ENCODE results near the gene ITGB2. TPM values are rescaled to one million over a fixed set of nuclear protein-coding genes. Genes with fewer than 3 reads are reported as not detected.
A peak's percentile ranks its signal among the peaks of the same experiment; 100 is the strongest.
"Not testable (repeated sequence)": the region's sequence is repeated elsewhere in the genome, so short reads cannot be mapped to it uniquely, and the experiment has no call there.

Gene ITGB2
- total RNA-seq, 4 donors from 2014 or later, result 33.2 to 110 (median 44.0) TPM

DNA sequence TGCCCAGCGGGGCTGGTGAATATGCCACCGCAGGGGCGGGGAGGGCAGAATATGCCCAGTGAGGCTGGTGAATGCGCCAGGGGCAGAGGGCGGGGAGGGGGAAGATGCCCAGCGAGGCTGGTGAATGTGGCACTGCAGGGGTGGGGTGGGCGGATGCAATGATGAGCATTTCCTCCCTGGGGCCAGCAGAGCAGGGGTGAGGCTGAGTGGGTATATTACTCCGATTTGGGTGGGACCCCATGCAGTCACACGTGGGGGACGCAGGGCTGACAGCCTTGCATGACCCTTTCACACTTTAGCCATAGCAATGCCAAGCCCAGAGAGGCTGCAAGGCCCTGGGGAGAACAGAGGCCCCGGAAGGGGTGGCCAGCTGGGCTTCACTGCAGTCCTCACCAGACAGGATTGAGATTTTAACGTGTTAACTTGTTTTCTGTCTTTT lies 9.9 kb upstream of the ITGB2 start:
- Histone ChIP-seq H3K36me3 (no peaks in the 10 kb centered on the region), H3K27me3 (peaks cover 4 to 87% (median 25%) of the 10 kb centered on the region in 4 donors), H3K4me1 (peaks cover 24 to 58% (median 45%) of the 10 kb centered on the region in 4 donors), H3K27ac (replicated peaks in 1 of 4) (peak overlapping the region in 2 of 4 donors; percentile 7 to 28), H3K9me3 (no peaks in the 10 kb centered on the region), H3K4me3 (no peak overlapping the region)
- TF ChIP-seq POLR2A (IDR thresholded peaks at IDR 0.05; ENCODE audit: low read depth) (no peak), POLR2AphosphoS5 (IDR thresholded peaks at IDR 0.05) (no peak), EP300 (IDR thresholded peaks at IDR 0.05) (no peak)
- TF ChIP-seq, protein P1, sequence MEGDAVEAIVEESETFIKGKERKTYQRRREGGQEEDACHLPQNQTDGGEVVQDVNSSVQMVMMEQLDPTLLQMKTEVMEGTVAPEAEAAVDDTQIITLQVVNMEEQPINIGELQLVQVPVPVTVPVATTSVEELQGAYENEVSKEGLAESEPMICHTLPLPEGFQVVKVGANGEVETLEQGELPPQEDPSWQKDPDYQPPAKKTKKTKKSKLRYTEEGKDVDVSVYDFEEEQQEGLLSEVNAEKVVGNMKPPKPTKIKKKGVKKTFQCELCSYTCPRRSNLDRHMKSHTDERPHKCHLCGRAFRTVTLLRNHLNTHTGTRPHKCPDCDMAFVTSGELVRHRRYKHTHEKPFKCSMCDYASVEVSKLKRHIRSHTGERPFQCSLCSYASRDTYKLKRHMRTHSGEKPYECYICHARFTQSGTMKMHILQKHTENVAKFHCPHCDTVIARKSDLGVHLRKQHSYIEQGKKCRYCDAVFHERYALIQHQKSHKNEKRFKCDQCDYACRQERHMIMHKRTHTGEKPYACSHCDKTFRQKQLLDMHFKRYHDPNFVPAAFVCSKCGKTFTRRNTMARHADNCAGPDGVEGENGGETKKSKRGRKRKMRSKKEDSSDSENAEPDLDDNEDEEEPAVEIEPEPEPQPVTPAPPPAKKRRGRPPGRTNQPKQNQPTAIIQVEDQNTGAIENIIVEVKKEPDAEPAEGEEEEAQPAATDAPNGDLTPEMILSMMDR (IDR thresholded peaks at IDR 0.05), result no peak
- no peak for DNase-seq (ENCODE audit: extremely low spot score)
- intact Hi-C loops (cut with DNase I), result loop anchor here (5.0 kb wide), 3 partner anchors 38 to 128 kb away; partner anchors contain the start of genes SUMO3 and UBE2G2
- WGBS, result 41% methylated on average over 11 of the region's 12 CpGs

DNA sequence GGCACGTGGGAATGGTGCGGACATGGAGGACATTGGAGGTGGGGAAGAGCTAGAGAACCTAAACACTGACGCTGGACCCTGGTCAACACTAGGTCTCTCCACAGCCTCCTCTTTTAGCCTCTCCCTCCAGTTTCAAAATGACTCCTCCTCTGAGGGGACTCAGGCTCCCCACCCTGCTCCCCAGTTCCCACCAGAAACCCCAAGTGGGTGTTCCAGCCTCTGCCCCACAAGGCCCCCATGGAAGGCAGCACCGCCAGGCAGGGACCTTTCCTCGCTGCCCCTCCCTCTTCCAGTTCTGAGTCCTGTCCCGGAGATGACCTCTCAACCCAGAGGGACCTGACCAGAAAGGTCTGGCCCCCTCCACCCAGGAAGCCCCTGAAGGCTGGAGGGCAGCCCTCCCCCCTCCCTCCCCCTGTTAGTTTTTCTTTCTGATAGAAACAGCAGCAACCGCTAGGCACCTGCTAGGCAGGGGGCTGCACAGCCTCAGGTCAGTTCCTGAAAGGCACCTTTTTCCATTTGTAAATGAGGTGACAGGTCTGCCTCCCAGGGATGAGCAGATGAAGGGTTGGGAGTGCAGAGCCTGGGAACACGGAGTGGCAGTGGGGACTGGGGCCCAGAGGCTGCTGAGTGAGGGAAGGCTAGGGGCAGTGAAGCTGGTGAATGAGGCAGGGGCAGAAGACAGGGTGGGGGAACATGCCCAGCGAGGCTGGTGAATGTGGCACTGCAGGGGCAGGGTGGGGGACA lies 9.3 kb upstream of the ITGB2 start:
- TF ChIP-seq POLR2A (IDR thresholded peaks at IDR 0.05; ENCODE audit: low read depth), result no peak
- TF ChIP-seq, protein P1 (IDR thresholded peaks at IDR 0.05), result no peak
- no peak for TF ChIP-seq EP300 (IDR thresholded peaks at IDR 0.05)
- TF ChIP-seq POLR2AphosphoS5 (IDR thresholded peaks at IDR 0.05), result no peak
- intact Hi-C loops (cut with DNase I), result loop anchor here (5.0 kb wide), 3 partner anchors 38 to 128 kb away; partner anchors contain the start of genes SUMO3 and UBE2G2
- no peak overlapping the region for H3K27ac ChIP-seq (replicated peaks in 1 of 4)
- peaks cover 24 to 64% (median 47%) of the 10 kb centered on the region in 4 donors for H3K4me1 ChIP-seq
- no peak for DNase-seq (ENCODE audit: extremely low spot score)
- H3K4me3 ChIP-seq, result no peak overlapping the region
- 80% methylated on average over 9 of the region's 9 CpGs for WGBS
- H3K9me3 ChIP-seq, result no peaks in the 10 kb centered on the region
- no peaks in the 10 kb centered on the region for H3K36me3 ChIP-seq
- peaks cover 4 to 87% (median 25%) of the 10 kb centered on the region in 4 donors for H3K27me3 ChIP-seq

DNA sequence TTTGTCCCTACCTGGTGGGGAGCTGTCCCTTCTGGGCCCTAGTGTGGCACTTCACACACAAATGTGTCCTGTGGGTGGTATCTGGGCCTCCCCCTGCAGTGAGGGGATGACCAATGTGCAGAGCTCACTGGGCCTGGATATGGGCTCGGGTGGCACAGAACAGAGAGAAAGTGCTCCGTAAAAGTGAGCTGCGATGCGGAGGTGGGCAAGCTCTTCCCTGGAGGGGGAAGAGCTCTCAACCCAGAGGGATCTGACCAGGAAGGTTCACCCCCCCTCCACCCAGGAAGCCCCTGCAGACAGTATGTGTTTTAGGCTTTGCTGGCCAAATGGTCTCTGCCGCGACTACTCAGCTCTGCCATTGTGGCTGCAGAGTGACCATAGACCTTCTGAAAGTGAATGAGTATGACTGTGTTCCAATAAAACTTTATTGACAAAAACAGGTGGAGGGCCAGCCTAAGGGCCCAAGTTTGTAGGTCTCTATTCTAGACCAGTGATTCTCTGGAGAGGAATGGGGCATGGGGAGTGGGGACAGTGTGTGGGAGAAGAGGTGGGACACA lies 8.6 kb upstream of the ITGB2 start:
- WGBS, result 88% methylated on average over 6 of the region's 6 CpGs
- H3K36me3 ChIP-seq, result no peaks in the 10 kb centered on the region
- no peak for DNase-seq (ENCODE audit: extremely low spot score)
- no peak overlapping the region for H3K4me3 ChIP-seq
- intact Hi-C loops (cut with DNase I), result no loop called here
- H3K27me3 ChIP-seq, result peaks cover 4 to 82% (median 25%) of the 10 kb centered on the region in 4 donors
- peaks cover 24 to 71% (median 50%) of the 10 kb centered on the region in 4 donors for H3K4me1 ChIP-seq
- TF ChIP-seq, protein P1 (IDR thresholded peaks at IDR 0.05), result no peak
- TF ChIP-seq POLR2A (IDR thresholded peaks at IDR 0.05; ENCODE audit: low read depth) (no peak), POLR2AphosphoS5 (IDR thresholded peaks at IDR 0.05) (no peak), EP300 (IDR thresholded peaks at IDR 0.05) (no peak)
- H3K27ac ChIP-seq (replicated peaks in 1 of 4), result no peak overlapping the region
- no peaks in the 10 kb centered on the region for H3K9me3 ChIP-seq

DNA sequence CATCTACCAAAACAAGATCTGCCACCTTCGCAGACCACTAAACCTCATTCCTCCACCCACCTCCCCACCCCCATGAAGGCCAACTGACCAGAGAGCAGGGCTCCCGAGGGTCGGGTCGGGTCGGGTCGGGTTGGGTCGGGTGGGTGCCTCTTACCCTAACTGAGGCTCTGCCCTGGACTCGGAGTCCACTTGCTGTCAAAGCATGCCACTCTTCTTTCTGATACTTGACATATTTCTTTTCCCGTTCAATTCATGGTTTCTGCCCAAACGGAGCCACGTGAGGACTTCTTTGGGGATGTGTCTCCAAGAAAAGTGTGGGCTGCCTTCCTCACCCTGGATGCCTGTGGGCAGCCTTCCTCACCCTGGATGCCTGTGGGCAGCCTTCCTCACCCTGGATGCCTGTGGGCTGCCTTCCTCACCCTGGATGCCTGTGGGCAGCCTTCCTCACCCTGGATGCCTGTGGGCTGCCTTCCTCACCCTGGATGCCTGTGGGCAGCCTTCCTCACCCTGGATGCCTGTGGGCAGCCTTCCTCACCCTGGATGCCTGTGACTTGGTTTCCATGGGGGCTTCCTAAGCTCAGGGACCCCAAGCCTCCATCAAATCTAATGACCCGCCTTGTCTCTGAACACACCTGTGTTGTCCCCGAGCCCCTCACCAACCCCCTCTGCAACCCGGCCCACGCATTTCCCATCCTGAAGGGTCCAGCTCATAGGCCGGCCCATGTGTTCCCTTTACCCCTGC lies 8.0 kb upstream of the ITGB2 start:
- 84% methylated on average over 14 of the region's 16 CpGs for WGBS
- Histone ChIP-seq H3K4me1 (peaks cover 24 to 76% (median 50%) of the 10 kb centered on the region in 4 donors), H3K27me3 (peaks cover 4 to 75% (median 25%) of the 10 kb centered on the region in 4 donors)
- DNase-seq (ENCODE audit: extremely low spot score); intact Hi-C loops (cut with DNase I); H3K9me3 ChIP-seq; H3K36me3 ChIP-seq; H3K4me3 ChIP-seq; H3K27ac ChIP-seq (replicated peaks in 1 of 4): not testable (repeated sequence)
